Left ventricle myocardium inferior (tissue), 1 donor: Measurements from ENCODE around the gene ISG15. TPM values are rescaled to one million over a fixed set of nuclear protein-coding genes. Genes with fewer than 3 reads are reported as not detected.

Experiments used
- DNase-seq: peaks from one replicate; pipeline ENCODE4 v3.0.0-alpha.2; 2020
- H3K27ac ChIP-seq: fragments of 200-600 bp; replicated peaks from 2 replicates; pipeline ENCODE4 v1.8.0; 2021
- H3K27me3 ChIP-seq: fragments of 200-600 bp; 2 replicates; pipeline ENCODE4 v1.8.0; 2021; ENCODE audit warnings: low read depth
- H3K36me3 ChIP-seq: fragments of 200-600 bp; 2 replicates; pipeline ENCODE4 v1.8.0; 2021
- H3K4me1 ChIP-seq: fragments of 200-600 bp; 2 replicates; pipeline ENCODE4 v1.8.0; 2021
- H3K4me3 ChIP-seq: fragments of 200-600 bp; 2 replicates; pipeline ENCODE4 v1.8.0; 2021; ENCODE audit warnings: mild to moderate bottlenecking, moderate library complexity
- H3K9me3 ChIP-seq: fragments of 200-600 bp; replicated peaks from 2 replicates; pipeline ENCODE4 v1.8.0; 2021
- CTCF ChIP-seq: fragments of 200-600 bp; IDR thresholded peaks from 2 replicates; pipeline ENCODE4 v1.8.0; 2021; ENCODE audit warnings: antibody characterized with exemption, mild to moderate bottlenecking, borderline replicate concordance
- intact Hi-C: fragments of 100-400 bp; cut with micrococcal nuclease; formaldehyde crosslinking; loops from one replicate; pipeline ENCODE4 v1.11.0; 2022
- total RNA-seq: library from RNA; stranded (reverse); fragmentation: NEBNext Ultra II Directional; extraction: Animal tissue kit (Norgen Biotek cat#: 25700); gene quantifications from one replicate; pipeline ENCODE4 v1.2.1, GENCODE V29; 2021
- donor health status: DM: no; HTN: yes; CAD: no; lungs with severe emphysema.

Gene ISG15
- total RNA-seq, 1 donor from 2014 or later, result 14.5 TPM

DNA sequence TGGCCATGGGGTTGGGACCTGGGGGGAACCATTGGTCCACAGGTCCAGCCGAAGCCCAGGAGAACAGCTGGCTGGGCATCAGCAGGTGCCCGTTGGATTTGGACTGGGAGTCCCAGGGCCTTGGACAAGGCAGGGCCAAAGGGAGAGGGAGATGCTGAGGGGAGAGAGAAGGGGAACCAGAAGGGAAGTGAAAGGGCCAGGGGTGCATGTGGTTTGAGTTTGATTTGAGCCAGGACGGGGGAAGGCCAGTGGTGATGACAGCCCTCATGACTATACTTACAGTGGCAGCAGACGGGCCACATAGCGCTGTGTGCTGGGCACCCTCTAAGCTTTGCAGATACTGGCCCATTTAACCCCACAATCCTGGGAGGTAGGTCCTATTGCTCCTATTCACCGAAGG is 25.4 kb downstream of the ISG15 start:
- no peak for TF ChIP-seq CTCF
- DNase-seq, result no peak

GRCh38 chr1:1039145-1039910 is 26.0 kb downstream of the ISG15 start:
- intact Hi-C loops, result no loop called here

More for the DNA sequence above, 25.4 kb downstream of the ISG15 start:
- H3K36me3 ChIP-seq, result peaks cover 2% of the 10 kb centered on the region
- H3K4me1 ChIP-seq, result peaks cover 30% of the 10 kb centered on the region
- peaks cover 49% of the 10 kb centered on the region for H3K27me3 ChIP-seq
- no peaks in the 10 kb centered on the region for H3K9me3 ChIP-seq
- intact Hi-C loops, result no loop called here
- H3K4me3 ChIP-seq, result no peak overlapping the region
- H3K27ac ChIP-seq, result no peak overlapping the region

DNA sequence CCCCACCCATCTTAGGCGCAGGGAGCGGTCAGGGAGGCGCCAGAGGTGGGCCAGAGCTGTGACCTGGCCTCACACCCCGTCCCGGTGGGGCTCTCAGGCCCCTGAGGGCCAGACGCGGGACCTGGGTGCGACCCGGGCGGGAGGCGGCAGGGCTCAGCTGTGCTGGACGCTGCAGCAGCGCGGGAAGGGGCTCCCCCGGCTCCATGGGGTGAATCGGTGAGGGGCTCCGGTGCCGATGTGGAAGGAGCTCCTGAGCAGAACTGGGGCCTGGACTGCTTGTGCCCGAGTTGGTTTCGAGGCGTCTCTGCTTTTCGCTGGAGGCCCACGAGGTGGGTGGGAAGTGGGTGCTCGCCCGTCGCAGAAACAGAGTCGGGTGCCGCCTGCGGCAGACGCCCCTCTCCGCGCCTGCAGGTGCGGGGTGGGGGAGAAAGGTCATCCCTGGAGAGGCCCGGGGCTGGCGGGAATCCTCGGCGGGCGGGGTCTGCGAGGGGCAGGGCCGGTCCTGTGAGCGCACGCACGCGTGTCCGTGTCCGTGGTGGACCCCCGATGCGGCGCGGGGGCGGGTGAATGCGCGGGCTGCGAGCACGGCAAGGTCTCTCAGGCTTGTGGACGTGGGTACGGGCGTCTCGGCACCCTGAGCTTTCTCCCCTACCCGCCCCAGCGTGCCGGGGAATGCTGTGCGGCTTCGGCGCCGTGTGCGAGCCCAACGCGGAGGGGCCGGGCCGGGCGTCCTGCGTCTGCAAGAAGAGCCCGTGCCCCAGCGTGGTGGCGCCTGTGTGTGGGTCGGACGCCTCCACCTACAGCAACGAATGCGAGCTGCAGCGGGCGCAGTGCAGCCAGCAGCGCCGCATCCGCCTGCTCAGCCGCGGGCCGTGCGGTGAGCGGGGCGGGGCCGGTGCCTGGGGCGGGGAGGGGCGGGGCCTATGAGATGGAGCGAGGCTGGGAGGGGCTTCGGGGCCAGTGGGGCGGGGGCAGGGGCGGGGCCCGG is 27.0 kb downstream of the ISG15 start:
- H3K9me3 ChIP-seq, result no peaks in the 10 kb centered on the region
- peak overlapping the region; percentile 63 for H3K4me3 ChIP-seq
- peaks cover 19% of the 10 kb centered on the region for H3K4me1 ChIP-seq
- intact Hi-C loops, result no loop called here
- no peak overlapping the region for H3K27ac ChIP-seq
- peaks cover 34% of the 10 kb centered on the region for H3K27me3 ChIP-seq
- peaks cover 9% of the 10 kb centered on the region for H3K36me3 ChIP-seq
- no peak for TF ChIP-seq CTCF
- peak; percentile 69 for DNase-seq

More at GRCh38 chr1:1039145-1039910, 26.0 kb downstream of the ISG15 start:
- H3K27me3 ChIP-seq, result peaks cover 43% of the 10 kb centered on the region
- no peak for DNase-seq
- no peaks in the 10 kb centered on the region for H3K9me3 ChIP-seq
- peaks cover 23% of the 10 kb centered on the region for H3K4me1 ChIP-seq
- no peak for TF ChIP-seq CTCF
- H3K36me3 ChIP-seq, result peaks cover 4% of the 10 kb centered on the region
- H3K4me3 ChIP-seq, result no peak overlapping the region
- no peak overlapping the region for H3K27ac ChIP-seq

- no peak for TF ChIP-seq CTCF
- intact Hi-C loops, result no loop called here
- H3K27me3 ChIP-seq, result peaks cover 27% of the 10 kb centered on the region
- peak overlapping the region; percentile 63 for H3K4me3 ChIP-seq
- H3K4me1 ChIP-seq, result peaks cover 19% of the 10 kb centered on the region
- peaks cover 16% of the 10 kb centered on the region for H3K36me3 ChIP-seq
- H3K27ac ChIP-seq, result no peak overlapping the region
- H3K9me3 ChIP-seq, result no peaks in the 10 kb centered on the region
- DNase-seq, result no peak
Observed at GRCh38 chr1:1041092-1041523, 27.8 kb downstream of the ISG15 start.

GRCh38 chr1:1041873-1042272 is 28.6 kb downstream of the ISG15 start:
- Histone ChIP-seq H3K27ac (no peak overlapping the region), H3K4me3 (no peak overlapping the region), H3K27me3 (peaks cover 20% of the 10 kb centered on the region), H3K9me3 (no peaks in the 10 kb centered on the region), H3K4me1 (peaks cover 19% of the 10 kb centered on the region), H3K36me3 (peaks cover 24% of the 10 kb centered on the region)
- no peak for DNase-seq
- intact Hi-C loops, result no loop called here
- no peak for TF ChIP-seq CTCF
